Measurements from ENCODE around the gene MAP3K2.

Gene MAP3K2

GRCh38 chr2:127351603-127352002 lies 36.2 kb downstream of the MAP3K2 start:
- no peak for DNase-seq (ENCODE audit: low read depth)

GRCh38 chr2:127348426-127349000 lies 39.3 kb downstream of the MAP3K2 start:
- no peak for DNase-seq (ENCODE audit: low read depth)

GRCh38 chr2:127347734-127348392 lies 39.9 kb downstream of the MAP3K2 start:
- DNase-seq (ENCODE audit: low read depth): no peak

DNA sequence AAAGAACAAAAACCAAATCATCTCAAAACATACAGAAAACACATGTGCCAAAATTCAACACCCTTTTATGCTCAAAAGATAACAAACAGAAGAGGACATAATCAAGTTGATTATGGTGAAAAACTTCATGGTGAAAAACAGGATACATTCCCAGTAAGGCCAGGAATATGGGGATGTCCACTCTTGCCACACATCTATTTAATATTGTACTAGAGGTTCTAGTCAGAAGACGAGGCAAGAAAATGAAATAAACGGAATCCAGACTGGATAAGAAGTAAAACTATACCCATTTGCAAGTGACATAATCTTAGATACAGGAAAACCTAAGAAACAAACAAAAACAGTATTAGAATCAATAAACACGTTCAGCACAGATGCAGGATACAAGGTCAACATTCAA lies 40.8 kb downstream of the MAP3K2 start:
- DNase-seq (ENCODE audit: low read depth): no peak

DNA sequence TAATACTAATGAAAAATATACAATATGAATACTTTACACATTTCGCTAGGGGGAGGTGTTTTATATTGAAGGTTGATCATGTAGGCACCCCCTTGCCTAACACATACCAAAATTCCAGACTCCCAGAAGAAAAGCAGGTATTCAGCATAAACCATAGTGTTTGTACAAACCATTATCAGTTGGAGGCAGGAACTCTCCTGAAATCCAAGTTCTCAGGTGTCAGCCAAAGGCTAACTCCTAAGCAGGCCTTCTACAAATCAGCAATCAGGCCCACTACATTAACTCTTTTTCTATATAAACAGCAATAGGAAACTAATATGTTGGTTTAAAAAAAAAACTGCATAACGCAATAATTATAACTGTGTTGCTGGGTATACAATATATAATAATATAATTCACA lies 44.5 kb downstream of the MAP3K2 start:
- no peak for DNase-seq (ENCODE audit: low read depth)

DNA sequence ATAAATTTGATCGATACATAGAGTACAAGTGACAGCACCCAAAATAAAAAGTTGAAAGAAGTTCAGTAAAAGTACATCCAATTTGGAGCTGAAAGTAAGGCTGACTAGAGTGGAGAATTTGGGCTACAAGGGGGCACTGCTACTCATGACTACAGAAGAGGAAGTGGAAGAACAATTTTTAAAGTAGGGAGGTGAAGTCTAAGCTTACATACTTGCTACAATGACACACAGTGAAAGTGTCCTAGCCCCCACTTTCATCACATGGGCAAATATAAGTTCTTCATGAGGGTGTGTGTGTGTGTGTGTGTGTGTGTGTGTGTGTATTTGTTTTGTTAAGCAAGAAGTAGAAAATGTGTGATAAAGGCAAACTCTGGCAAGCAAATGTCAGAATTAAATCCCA lies 45.7 kb downstream of the MAP3K2 start:
- no peak for DNase-seq (ENCODE audit: low read depth)

GRCh38 chr2:127332335-127332734 lies 55.4 kb downstream of the MAP3K2 start:
- DNase-seq (ENCODE audit: low read depth): no peak

DNA sequence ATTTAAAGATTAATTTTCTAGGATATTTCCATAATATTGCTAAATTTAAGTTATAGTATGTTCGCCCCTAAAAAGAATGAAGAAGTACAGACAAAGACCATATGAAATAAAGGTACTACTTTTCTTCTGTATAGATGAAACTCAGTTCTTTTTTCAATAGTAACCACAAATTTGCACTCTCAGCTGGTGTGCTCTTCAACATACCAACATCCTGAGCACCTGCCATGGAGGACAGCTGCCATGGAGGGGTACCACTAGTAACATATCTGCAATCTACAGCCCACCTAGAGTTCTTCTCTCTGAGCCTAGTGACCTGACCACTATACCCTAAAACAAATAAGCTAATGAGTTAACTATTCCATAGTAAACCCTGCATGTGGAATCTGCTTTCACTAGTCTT lies 57.0 kb downstream of the MAP3K2 start:
- no peak for DNase-seq (ENCODE audit: low read depth)

DNA sequence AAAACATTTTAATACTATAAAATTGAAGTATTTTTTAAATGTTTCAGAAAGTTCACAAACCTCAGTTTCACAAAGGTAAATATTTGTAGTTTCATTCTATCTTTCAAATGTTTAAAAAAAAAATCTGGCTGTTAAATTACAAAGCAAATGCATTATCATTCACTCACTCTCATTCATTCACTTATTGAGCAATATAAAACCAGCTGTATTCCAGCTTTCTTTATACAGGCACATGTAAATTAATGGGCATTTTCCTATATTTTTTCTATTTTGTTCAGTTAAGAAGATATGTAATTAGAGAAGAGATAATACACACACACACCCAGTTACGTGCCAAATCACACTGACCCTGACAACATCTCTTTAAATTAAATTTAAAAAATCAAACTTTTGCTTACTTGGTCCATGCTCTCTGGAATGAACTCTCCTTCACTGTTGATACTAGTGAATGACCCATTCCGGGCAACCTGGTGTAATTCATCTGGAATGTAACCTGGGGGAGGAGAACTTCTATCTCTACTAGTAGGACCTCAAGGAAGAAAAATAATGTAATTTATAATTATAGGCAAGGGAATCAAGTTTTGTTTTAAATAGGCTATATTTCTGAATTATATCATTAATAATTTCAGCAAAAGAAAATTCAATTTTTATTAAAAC lies 61.4 kb downstream of the MAP3K2 start:
- DNase-seq (ENCODE audit: low read depth): no peak

GRCh38 chr2:127324635-127325034 lies 63.1 kb downstream of the MAP3K2 start:
- DNase-seq (ENCODE audit: low read depth): no peak

DNA sequence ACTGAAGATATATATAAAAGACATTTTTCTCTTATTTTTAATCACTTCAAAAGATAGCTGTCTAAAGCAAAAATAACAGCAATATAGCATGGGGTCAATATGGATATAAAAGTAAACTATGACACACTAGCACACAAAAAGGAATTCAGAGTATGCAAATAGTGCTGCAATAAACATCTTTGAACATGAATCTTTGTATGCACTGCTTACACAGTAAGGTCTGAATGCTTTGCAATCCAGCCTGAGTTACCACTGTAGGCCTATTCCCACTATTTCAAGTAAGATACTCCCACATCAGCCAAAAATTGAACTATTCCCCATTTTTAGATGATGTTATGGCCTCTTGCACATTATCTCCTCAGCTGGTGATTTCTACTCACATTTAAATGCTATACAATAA lies 66.5 kb downstream of the MAP3K2 start:
- DNase-seq (ENCODE audit: low read depth): no peak

- no peak for DNase-seq (ENCODE audit: low read depth)
These were observed 67.0 kb downstream of the MAP3K2 start for GRCh38 chr2:127320586-127321275.

- DNase-seq (ENCODE audit: low read depth): no peak
These were observed 67.7 kb downstream of the MAP3K2 start for GRCh38 chr2:127320067-127320466.

GRCh38 chr2:127314193-127314988 lies 73.4 kb downstream of the MAP3K2 start:
- DNase-seq (ENCODE audit: low read depth): no peak

- no peak for DNase-seq (ENCODE audit: low read depth)
These were observed 74.4 kb downstream of the MAP3K2 start for GRCh38 chr2:127313406-127313805.

DNA sequence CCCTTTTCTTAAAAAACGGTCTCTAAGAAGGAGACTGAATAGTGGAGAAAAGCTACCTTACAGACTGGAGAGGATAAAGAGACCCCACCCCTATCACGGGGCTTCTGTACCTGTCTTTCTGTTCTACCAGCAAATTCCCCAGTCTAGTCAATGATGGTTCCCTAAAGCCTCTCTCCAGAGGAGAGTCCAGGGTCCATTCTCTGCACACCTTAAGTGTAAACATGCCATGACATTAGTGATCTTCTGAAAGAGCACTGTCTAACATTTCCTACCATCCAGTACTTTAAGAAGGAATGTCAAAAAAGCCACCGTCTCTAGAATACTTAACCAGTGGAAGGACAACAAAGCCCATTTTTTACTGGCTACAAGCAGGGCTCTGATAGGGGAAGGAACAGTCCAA lies 76.8 kb downstream of the MAP3K2 start:
- no peak for DNase-seq (ENCODE audit: low read depth)

- DNase-seq (ENCODE audit: low read depth): no peak
These were observed 78.3 kb downstream of the MAP3K2 start for GRCh38 chr2:127309468-127309867.

DNA sequence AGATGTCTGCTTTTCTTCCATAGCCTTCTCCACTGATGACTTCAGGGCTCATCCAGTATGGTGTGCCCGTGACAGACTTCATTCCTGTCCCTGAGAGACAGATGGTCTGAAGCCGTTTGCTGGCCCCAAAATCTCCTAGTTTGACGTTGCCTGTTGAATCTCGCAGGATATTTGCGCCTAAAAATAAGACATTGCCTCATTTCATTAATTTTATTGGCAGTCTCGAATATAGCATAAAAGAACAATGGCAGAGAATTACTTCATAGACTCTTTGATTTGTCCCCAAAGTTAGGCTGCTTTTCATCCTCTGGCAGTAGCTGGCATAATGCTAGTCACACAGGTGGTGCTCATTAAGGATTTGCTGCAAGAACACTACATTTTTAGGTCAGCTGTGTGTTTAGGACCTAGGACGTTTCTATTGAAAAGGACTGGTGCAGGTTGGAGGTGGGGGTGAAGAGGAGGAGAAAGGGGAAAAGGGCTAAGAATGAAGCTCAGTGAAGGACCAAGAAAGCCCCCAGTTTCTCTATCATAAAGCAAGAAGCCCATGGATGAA lies 79.1 kb downstream of the MAP3K2 start:
- DNase-seq (ENCODE audit: low read depth): no peak

DNA sequence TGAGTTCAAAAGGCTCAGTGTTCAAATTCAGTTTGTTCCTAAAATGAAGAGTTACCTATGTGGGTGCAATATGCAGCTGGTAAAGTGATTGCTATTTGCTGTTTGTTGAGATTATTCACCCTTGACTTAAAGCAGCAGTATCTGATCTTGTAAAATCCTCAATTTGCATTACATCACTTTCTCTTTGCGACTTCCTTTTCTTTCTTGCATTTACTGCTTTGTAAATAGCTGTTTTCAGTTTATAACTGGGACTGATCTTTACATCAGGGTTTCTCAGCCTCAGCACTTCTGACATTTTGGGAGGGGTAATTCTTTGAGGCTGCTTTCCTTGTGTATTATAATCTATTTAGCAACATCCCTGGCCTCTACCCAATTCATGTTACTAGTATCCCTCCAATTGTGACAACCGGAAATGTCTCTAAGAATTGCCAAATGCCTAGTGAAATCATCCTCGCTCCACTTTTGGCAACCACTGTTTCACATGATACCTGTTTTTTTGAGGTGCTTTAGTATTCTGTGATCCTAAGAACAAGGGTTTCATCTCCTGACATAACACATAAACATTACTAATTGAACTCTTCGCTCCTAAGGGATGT lies 81.7 kb downstream of the MAP3K2 start:
- no peak for DNase-seq (ENCODE audit: low read depth)

GRCh38 chr2:127302168-127302567 lies 85.6 kb downstream of the MAP3K2 start:
- no peak for DNase-seq (ENCODE audit: low read depth)

DNA sequence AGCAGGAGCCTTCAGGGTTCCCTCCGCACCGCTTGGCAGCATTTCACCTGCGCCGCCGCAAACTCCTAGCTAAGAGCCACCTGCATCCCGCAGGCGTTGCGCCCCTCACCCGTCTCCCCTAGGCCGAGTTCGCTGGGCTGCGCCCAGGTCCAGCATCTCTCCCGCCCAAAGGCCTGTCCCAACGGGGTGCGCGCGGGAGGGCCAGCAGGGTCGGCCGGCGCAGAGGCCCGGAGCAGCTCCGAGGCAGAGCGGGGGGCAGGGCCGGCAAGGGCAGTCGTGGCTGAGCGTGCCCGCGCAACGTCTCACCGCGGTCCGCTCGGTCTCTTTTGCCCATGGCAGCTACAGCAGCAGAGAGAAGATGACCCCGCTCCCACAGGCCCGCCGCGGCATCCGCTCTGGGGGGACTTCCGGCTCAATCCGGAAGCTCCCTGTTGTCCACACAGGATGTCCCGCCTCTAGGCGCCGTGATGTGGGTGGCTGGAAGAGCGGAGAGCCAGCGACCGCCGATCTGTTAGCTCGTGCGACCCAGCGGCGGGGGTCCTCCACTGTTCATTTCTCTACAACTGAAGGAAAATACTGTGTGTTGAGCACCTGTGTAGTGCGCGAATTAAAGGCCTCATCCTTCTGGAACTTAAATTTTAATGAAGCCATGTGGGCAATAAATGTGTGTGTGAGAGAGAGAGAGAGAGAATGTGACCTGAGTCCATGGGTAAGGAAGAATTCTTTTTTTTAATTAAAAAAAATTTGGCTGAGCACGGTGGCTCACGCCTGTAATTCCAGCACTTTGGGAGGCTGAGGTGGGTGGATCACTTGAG lies 93.8 kb downstream of the MAP3K2 start, which contains the start of gene ERCC3:
Gene ERCC3, minus strand, starts transcription at position 397 of the 815 bp plus-strand sequence. Its CDS starts 63 bp downstream, at position 334.
- peak; percentile 27 for DNase-seq (ENCODE audit: low read depth)
